ENCODE data around the gene ESAM. TPM values are rescaled to one million over a fixed set of nuclear protein-coding genes. Genes with fewer than 3 reads are reported as not detected.

ESAM gene
- total and polyA plus RNA-seq, 2 experiments from 2014 or later: 0.32 TPM; not detected in 1

GRCh38 chr11:124793466-124794278, 31.6 kb upstream of the ESAM start:
- no peaks in the 10 kb centered on the region; the same call in 1 of the 3 replicates for H3K9me3 Mint-ChIP-seq
- Histone ChIP-seq H3K27ac (ENCODE audit: low read depth) (peak overlapping the region; percentile 53; the same call in 1 of the 2 replicates), H3K9me2 (ENCODE audit: insufficient read depth) (no peaks in the 10 kb centered on the region), H3K4me3 (peak overlapping the region; percentile 44), H2AFZ (no peak overlapping the region), H3K4me2 (peak overlapping the region; percentile 70), H3F3A (replicated peaks; ENCODE audit: low read depth) (no peaks in the 10 kb centered on the region), H4K20me1 (replicated peaks; ENCODE audit: insufficient read depth) (peaks cover 28% of the 10 kb centered on the region; the same call in 1 of the 2 replicates), H3K27me3 (ENCODE audit: insufficient read depth) (no peaks in the 10 kb centered on the region), H3K4me1 (ENCODE audit: insufficient read depth) (peaks cover 88% of the 10 kb centered on the region), H3K36me3 (ENCODE audit: insufficient read depth) (no peaks in the 10 kb centered on the region), H3K79me2 (replicated peaks; ENCODE audit: insufficient read depth) (peaks cover 99% of the 10 kb centered on the region)
- ATAC-seq: peak; percentile 75
- H3K27ac Mint-ChIP-seq: no peak overlapping the region
- DNase-seq (ENCODE audit: low spot score): peak; percentile 90
- TF ChIP-seq CTCF (conservative IDR thresholded peaks at IDR 0.05; ENCODE audit: low read depth in 2 of 2): peak; percentile 68 to 83
- TF ChIP-seq, protein P1, sequence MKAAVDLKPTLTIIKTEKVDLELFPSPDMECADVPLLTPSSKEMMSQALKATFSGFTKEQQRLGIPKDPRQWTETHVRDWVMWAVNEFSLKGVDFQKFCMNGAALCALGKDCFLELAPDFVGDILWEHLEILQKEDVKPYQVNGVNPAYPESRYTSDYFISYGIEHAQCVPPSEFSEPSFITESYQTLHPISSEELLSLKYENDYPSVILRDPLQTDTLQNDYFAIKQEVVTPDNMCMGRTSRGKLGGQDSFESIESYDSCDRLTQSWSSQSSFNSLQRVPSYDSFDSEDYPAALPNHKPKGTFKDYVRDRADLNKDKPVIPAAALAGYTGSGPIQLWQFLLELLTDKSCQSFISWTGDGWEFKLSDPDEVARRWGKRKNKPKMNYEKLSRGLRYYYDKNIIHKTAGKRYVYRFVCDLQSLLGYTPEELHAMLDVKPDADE (IDR thresholded peaks at IDR 0.05): no peak
- H3K36me3 Mint-ChIP-seq (ENCODE audit: low read depth): no peaks in the 10 kb centered on the region
- H3K4me1 Mint-ChIP-seq: peaks cover 63% of the 10 kb centered on the region
- peak overlapping the region; percentile 57 for H3K4me3 Mint-ChIP-seq
- H3K27me3 Mint-ChIP-seq (ENCODE audit: insufficient read depth, low read depth, poor library complexity): peaks cover 1% of the 10 kb centered on the region

GRCh38 chr11:124791626-124792341, 29.7 kb upstream of the ESAM start:
- Histone ChIP-seq H3K4me3 (peak overlapping the region; percentile 44), H3K4me2 (peak overlapping the region; percentile 70), H3K36me3 (ENCODE audit: insufficient read depth) (no peaks in the 10 kb centered on the region), H3K79me2 (replicated peaks; ENCODE audit: insufficient read depth) (peaks cover 99% of the 10 kb centered on the region), H3F3A (replicated peaks; ENCODE audit: low read depth) (no peaks in the 10 kb centered on the region), H3K9me2 (ENCODE audit: insufficient read depth) (no peaks in the 10 kb centered on the region), H3K27ac (ENCODE audit: low read depth) (no peak overlapping the region), H2AFZ (no peak overlapping the region), H4K20me1 (replicated peaks; ENCODE audit: insufficient read depth) (peaks cover 28% of the 10 kb centered on the region; the same call in 1 of the 2 replicates), H3K4me1 (ENCODE audit: insufficient read depth) (peaks cover 72% of the 10 kb centered on the region), H3K27me3 (ENCODE audit: insufficient read depth) (no peaks in the 10 kb centered on the region)
- Mint-ChIP-seq H3K36me3 (ENCODE audit: low read depth) (no peaks in the 10 kb centered on the region), H3K27ac (no peak overlapping the region), H3K4me1 (peaks cover 53% of the 10 kb centered on the region), H3K9me3 (no peaks in the 10 kb centered on the region), H3K27me3 (ENCODE audit: insufficient read depth, low read depth, poor library complexity) (peaks cover 1% of the 10 kb centered on the region), H3K4me3 (peak overlapping the region; percentile 57; the same call in 1 of the 3 replicates)
- DNase-seq (ENCODE audit: low spot score): no peak
- no peak for ATAC-seq
- TF ChIP-seq JUNB (IDR thresholded peaks at IDR 0.05; ENCODE audit: unreplicated experiment) (no peak), CTCF (conservative IDR thresholded peaks at IDR 0.05; ENCODE audit: low read depth in 2 of 2) (no peak), STAT1 (IDR thresholded peaks at IDR 0.05; ENCODE audit: unreplicated experiment) (no peak), ZNF331 (CRISPR knock-in tag; IDR thresholded peaks at IDR 0.05; ENCODE audit: low read depth) (no peak), CREB1 (CRISPR knock-in tag; IDR thresholded peaks at IDR 0.05; ENCODE audit: low read depth) (no peak), EZH2phosphoT487 (IDR thresholded peaks at IDR 0.05; ENCODE audit: unreplicated experiment) (no peak)
- TF ChIP-seq, protein P2, sequence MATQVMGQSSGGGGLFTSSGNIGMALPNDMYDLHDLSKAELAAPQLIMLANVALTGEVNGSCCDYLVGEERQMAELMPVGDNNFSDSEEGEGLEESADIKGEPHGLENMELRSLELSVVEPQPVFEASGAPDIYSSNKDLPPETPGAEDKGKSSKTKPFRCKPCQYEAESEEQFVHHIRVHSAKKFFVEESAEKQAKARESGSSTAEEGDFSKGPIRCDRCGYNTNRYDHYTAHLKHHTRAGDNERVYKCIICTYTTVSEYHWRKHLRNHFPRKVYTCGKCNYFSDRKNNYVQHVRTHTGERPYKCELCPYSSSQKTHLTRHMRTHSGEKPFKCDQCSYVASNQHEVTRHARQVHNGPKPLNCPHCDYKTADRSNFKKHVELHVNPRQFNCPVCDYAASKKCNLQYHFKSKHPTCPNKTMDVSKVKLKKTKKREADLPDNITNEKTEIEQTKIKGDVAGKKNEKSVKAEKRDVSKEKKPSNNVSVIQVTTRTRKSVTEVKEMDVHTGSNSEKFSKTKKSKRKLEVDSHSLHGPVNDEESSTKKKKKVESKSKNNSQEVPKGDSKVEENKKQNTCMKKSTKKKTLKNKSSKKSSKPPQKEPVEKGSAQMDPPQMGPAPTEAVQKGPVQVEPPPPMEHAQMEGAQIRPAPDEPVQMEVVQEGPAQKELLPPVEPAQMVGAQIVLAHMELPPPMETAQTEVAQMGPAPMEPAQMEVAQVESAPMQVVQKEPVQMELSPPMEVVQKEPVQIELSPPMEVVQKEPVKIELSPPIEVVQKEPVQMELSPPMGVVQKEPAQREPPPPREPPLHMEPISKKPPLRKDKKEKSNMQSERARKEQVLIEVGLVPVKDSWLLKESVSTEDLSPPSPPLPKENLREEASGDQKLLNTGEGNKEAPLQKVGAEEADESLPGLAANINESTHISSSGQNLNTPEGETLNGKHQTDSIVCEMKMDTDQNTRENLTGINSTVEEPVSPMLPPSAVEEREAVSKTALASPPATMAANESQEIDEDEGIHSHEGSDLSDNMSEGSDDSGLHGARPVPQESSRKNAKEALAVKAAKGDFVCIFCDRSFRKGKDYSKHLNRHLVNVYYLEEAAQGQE (IDR thresholded peaks at IDR 0.05; ENCODE audit: unreplicated experiment): no peak

All from GM23338 (cell line).